SK-N-SH (cell line): ENCODE data around the gene TMEM132D. TPM values are rescaled to one million over a fixed set of nuclear protein-coding genes. Genes with fewer than 3 reads are reported as not detected.

Source experiments
- CTCF ChIA-PET: fragments of 300-600, 350-600 bp; formaldehyde crosslinking; extraction: SDS; loops from one replicate; lab custom pipeline; 2021; lab: Yijun Ruan, JAX
- POLR2A ChIA-PET: fragments of 350-600 bp; sonication (Branson Sonifier 250); formaldehyde crosslinking; extraction: SDS; loops from one replicate; lab custom pipeline; 2020; ENCODE audit warnings: antibody characterized with exemption, inconsistent platforms; lab: Yijun Ruan, JAX
- DNase-seq: peaks from one replicate; pipeline ENCODE4 v3.0.0; 2012
- H2AFZ ChIP-seq: fragments of 200-600 bp; sonication (generic); 2 replicates; pipeline ENCODE4 v1.8.1; 2016; ENCODE audit warnings: antibody characterized with exemption, mild to moderate bottlenecking, low read depth
- H3F3A ChIP-seq: fragments of 200-600 bp; sonication (generic); replicated peaks from 2 replicates; pipeline ENCODE3; 2016; ENCODE audit warnings: antibody characterized with exemption, mild to moderate bottlenecking; ENCODE audit not compliant: insufficient read depth
- H3K27ac ChIP-seq, 2 experiments: fragments of 200-500 bp in 1 of 2; fragments of 200-600 bp in 1 of 2; sonication (Bioruptor generic) in 1 of 2; sonication (generic), shearing (Covaris generic) in 1 of 2; 2 replicates each; pipeline versions ENCODE4 v1.5.1 to v1.6.1; 2014 to 2016; ENCODE audit warnings: low read depth in 2 of 2, inconsistent platforms in 1 of 2, low read length in 1 of 2, mild to moderate bottlenecking in 1 of 2, mixed read lengths in 1 of 2
- H3K27me3 ChIP-seq: fragments of 200-600 bp; sonication (generic), shearing (Covaris generic); 2 replicates; pipeline ENCODE4 v1.6.1; 2016; ENCODE audit warnings: mixed run types; ENCODE audit not compliant: insufficient read depth
- H3K36me3 ChIP-seq, 2 experiments: fragments of 200-500 bp in 1 of 2; fragments of 200-600 bp in 1 of 2; sonication (Bioruptor generic) in 1 of 2; sonication (generic) in 1 of 2; replicated peaks in 1 of 2; 2 replicates each; pipeline versions ENCODE3 to v1.5.1; 2014 to 2016; ENCODE audit warnings: low read length in 1 of 2, mild to moderate bottlenecking in 1 of 2; ENCODE audit not compliant: insufficient read depth in 2 of 2, control insufficient read depth in 1 of 2
- H3K4me1 ChIP-seq, 2 experiments: fragments of 200-500 bp in 1 of 2; fragments of 200-600 bp in 1 of 2; sonication (Bioruptor generic) in 1 of 2; sonication (generic), shearing (Covaris generic) in 1 of 2; 2 replicates each; pipeline versions ENCODE4 v1.5.1 to v1.6.1; 2014 to 2016; ENCODE audit warnings: low read depth in 1 of 2, low read length in 1 of 2, mixed run types in 1 of 2; ENCODE audit not compliant: insufficient read depth in 2 of 2, control insufficient read depth in 1 of 2
- H3K4me2 ChIP-seq: fragments of 200-600 bp; sonication (generic), shearing (Covaris generic); 2 replicates; pipeline ENCODE4 v1.6.1; 2017; ENCODE audit warnings: mixed run types
- H3K4me3 ChIP-seq, 2 experiments: fragments of 200-500 bp in 1 of 2; fragments of 200-600 bp in 1 of 2; sonication (Bioruptor generic) in 1 of 2; sonication (generic), shearing (Covaris generic) in 1 of 2; 2 replicates each; pipeline versions ENCODE4 v1.5.1 to v1.8.1; 2014 to 2016; ENCODE audit warnings: low read depth in 2 of 2, inconsistent platforms in 1 of 2, low read length in 1 of 2, mild to moderate bottlenecking in 1 of 2, mixed read lengths in 1 of 2, moderate library complexity in 1 of 2
- H3K79me2 ChIP-seq: fragments of 200-600 bp; sonication (generic); 2 replicates; pipeline ENCODE4 v1.8.1; 2017; ENCODE audit warnings: mild to moderate bottlenecking; ENCODE audit not compliant: insufficient read depth
- H3K9ac ChIP-seq: fragments of 200-600 bp; sonication (generic); 2 replicates; pipeline ENCODE4 v1.6.1; 2017; ENCODE audit warnings: mixed run types
- H3K9me2 ChIP-seq: fragments of 200-600 bp; sonication (generic); 2 replicates; pipeline ENCODE4 v1.6.1; 2017; ENCODE audit warnings: mixed run types
- H3K9me3 ChIP-seq: fragments of 200-600 bp; sonication (generic); 2 replicates; pipeline ENCODE4 v1.6.1; 2017; ENCODE audit warnings: mixed run types, mild to moderate bottlenecking, moderate library complexity
- H4K20me1 ChIP-seq: fragments of 200-600 bp; sonication (generic); 2 replicates; pipeline ENCODE4 v1.6.1; 2017; ENCODE audit warnings: mild to moderate bottlenecking, mixed run types; ENCODE audit not compliant: insufficient read depth
- ELF1 ChIP-seq: IDR thresholded peaks from 2 replicates; pipeline ENCODE4 v1.4.0; 2012
- FOXJ3 ChIP-seq: sonication (generic); formaldehyde crosslinking; IDR thresholded peaks from 2 replicates; pipeline ENCODE4 v1.5.1; 2020; ENCODE audit warnings: mild to moderate bottlenecking, missing genetic modification reagents
- FOXM1 ChIP-seq: IDR thresholded peaks from 2 replicates; pipeline ENCODE4 v1.4.0; 2012; ENCODE audit warnings: low read depth, mild to moderate bottlenecking
- MXI1 ChIP-seq: IDR thresholded peaks from 2 replicates; pipeline ENCODE4 v1.6.1; 2012; ENCODE audit warnings: mild to moderate bottlenecking, low read depth, low read length, improper control_type of control experiment
- NFIC ChIP-seq: IDR thresholded peaks from 2 replicates; pipeline ENCODE4 v1.4.0; 2012; ENCODE audit warnings: borderline replicate concordance
- POLR2AphosphoS5 ChIP-seq: IDR thresholded peaks from 2 replicates; pipeline ENCODE4 v1.6.1; 2012; ENCODE audit warnings: low read depth, low read length
- RCOR1 ChIP-seq: fragments of 150-350 bp; IDR thresholded peaks from 2 replicates; pipeline ENCODE4 v1.6.1; 2017; ENCODE audit warnings: antibody characterized with exemption, low read length
- RFX5 ChIP-seq: IDR thresholded peaks from 2 replicates; pipeline ENCODE4 v1.6.1; 2012; ENCODE audit warnings: mild to moderate bottlenecking, improper control_type of control experiment, low read length
- SIN3A ChIP-seq: IDR thresholded peaks from 2 replicates; pipeline ENCODE4 v1.6.1; 2012; ENCODE audit warnings: low read depth, mild to moderate bottlenecking, low read length, moderate library complexity, borderline replicate concordance
- USF2 ChIP-seq: fragments of 150-350 bp; IDR thresholded peaks from 2 replicates; pipeline ENCODE4 v1.6.1; 2017; ENCODE audit warnings: antibody characterized with exemption, low read length, low read depth, borderline replicate concordance
- WGBS: methylation state at CpG from one replicate; pipeline ENCODE4 v1.1.6; 2017; ENCODE audit warnings: low lambda C conversion rate; 5-methylcytosine and 5-hydroxymethylcytosine counted together
- polyA plus RNA-seq, 3 experiments: library from polyadenylated mRNA; depleted of rRNA; stranded (reverse); fragments of >200 nt; gene quantifications; 2 replicates each; pipeline ENCODE4 v1.2.3, GENCODE V29; 2012
- TF ChIP-seq, protein P1 (sequence below): IDR thresholded peaks from 2 replicates; pipeline ENCODE4; 2012
- TF ChIP-seq, protein P2 (sequence below): IDR thresholded peaks from 2 replicates; pipeline ENCODE4 v1.4.0; 2012; ENCODE audit warnings: low read depth, borderline replicate concordance

TMEM132D gene
- polyA plus RNA-seq, 1 of the 3 experiments (the other 2 are of a cell fraction) = not detected

DNA sequence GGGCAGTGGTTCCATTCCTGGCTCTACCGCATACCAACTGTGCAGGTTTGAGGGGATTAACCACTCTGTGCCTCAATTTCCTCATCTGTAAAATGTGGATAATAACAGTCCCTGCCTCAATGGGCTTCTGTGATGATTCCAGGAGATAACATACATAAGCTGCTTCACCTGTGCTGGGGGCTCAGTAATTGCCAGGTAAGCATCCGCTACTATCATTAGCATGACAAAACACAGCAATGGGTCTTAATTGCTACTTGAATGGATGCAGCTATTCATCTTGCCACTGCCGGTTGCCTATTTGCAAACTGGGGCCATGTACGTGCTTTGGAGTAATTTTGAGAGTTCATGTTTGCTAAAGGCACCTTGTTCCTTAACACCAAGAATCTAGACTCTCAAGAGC is 132.6 kb downstream of the TMEM132D start (continued):
- TF ChIP-seq, protein P1, sequence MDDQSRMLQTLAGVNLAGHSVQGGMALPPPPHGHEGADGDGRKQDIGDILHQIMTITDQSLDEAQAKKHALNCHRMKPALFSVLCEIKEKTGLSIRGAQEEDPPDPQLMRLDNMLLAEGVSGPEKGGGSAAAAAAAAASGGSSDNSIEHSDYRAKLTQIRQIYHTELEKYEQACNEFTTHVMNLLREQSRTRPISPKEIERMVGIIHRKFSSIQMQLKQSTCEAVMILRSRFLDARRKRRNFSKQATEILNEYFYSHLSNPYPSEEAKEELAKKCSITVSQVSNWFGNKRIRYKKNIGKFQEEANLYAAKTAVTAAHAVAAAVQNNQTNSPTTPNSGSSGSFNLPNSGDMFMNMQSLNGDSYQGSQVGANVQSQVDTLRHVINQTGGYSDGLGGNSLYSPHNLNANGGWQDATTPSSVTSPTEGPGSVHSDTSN = no peak
- TF ChIP-seq, protein P2, sequence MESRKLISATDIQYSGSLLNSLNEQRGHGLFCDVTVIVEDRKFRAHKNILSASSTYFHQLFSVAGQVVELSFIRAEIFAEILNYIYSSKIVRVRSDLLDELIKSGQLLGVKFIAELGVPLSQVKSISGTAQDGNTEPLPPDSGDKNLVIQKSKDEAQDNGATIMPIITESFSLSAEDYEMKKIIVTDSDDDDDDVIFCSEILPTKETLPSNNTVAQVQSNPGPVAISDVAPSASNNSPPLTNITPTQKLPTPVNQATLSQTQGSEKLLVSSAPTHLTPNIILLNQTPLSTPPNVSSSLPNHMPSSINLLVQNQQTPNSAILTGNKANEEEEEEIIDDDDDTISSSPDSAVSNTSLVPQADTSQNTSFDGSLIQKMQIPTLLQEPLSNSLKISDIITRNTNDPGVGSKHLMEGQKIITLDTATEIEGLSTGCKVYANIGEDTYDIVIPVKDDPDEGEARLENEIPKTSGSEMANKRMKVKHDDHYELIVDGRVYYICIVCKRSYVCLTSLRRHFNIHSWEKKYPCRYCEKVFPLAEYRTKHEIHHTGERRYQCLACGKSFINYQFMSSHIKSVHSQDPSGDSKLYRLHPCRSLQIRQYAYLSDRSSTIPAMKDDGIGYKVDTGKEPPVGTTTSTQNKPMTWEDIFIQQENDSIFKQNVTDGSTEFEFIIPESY = no peak
- TF ChIP-seq, all 33 proteins: peak for 0

DNA sequence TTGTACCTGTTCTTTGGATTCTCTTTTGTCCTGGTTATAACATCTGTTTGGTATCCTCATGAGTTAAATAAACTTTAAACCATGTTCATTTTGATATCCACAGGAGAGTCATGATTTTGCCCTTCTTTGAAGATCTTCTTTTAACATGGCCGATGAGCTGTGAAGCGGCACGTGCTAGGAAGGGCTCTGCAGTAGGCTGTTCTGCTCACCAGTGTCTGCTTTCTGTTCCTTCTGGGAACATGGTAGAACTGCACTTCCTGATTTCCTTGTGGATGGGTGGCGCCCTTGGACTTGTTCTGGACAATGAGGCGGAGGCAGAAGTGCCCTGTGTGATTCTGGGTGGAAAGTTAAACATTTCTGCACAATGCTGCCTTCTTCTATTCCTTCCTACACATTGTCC is 138.1 kb downstream of the TMEM132D start:
- no peaks in the 10 kb centered on the region for H3K4me1 ChIP-seq
- H3K4me3 ChIP-seq = no peak overlapping the region
- H3K9me2 ChIP-seq = no peaks in the 10 kb centered on the region
- no peaks in the 10 kb centered on the region for H3F3A ChIP-seq
- no peak overlapping the region for H2AFZ ChIP-seq
- ChIA-PET POLR2A (no interaction called here), CTCF (no interaction called here)
- H3K27me3 ChIP-seq = no peaks in the 10 kb centered on the region
- DNase-seq = no peak
- H4K20me1 ChIP-seq = no peaks in the 10 kb centered on the region
- H3K9me3 ChIP-seq = no peaks in the 10 kb centered on the region
- no peak overlapping the region for H3K9ac ChIP-seq
- no peaks in the 10 kb centered on the region for H3K79me2 ChIP-seq
- H3K36me3 ChIP-seq = no peaks in the 10 kb centered on the region
- WGBS = 52% methylated on average over 5 of the region's 5 CpGs
- no peak overlapping the region for H3K4me2 ChIP-seq
- no peak overlapping the region for H3K27ac ChIP-seq
- TF ChIP-seq POLR2AphosphoS5 (no peak), MXI1 (no peak)

DNA sequence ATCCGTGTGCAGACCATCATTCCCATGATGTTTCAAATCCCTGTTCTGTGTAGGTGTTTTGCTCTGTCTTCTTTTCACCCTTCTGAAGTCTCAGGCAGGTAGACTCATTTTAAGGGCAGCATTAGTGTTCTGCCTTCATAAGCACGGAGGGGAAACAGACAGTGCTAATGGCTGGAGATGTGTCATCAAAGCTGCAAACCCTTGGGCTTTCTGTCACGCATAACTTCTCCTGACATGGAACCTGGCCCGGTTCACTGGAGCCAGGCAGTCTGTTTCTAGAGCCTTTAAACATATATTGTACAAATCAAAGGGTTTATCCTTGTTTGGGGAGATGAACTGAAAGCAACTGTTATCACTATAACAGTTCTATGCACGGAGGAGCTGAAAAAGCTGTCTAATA is 141.4 kb downstream of the TMEM132D start:
- no peak overlapping the region for H3K9ac ChIP-seq
- TF ChIP-seq USF2 = no peak
- TF ChIP-seq ELF1 = no peak
- no peak for TF ChIP-seq POLR2AphosphoS5
- no peak for TF ChIP-seq SIN3A
- TF ChIP-seq FOXM1 = no peak
- TF ChIP-seq FOXJ3 (CRISPR knock-in tag) = no peak
- no peak for TF ChIP-seq RFX5
- no peak for TF ChIP-seq NFIC
- no peak for TF ChIP-seq RCOR1
- TF ChIP-seq, all 33 proteins: peak for 0
- no peaks in the 10 kb centered on the region for H3K9me2 ChIP-seq
- H3K27ac ChIP-seq = no peak overlapping the region
- 29% methylated on average over 5 of the region's 5 CpGs for WGBS
- no peaks in the 10 kb centered on the region for H3F3A ChIP-seq
- POLR2A ChIA-PET = no interaction called here
- no peaks in the 10 kb centered on the region for H3K27me3 ChIP-seq
- no peaks in the 10 kb centered on the region for H3K4me1 ChIP-seq
- no peaks in the 10 kb centered on the region for H3K79me2 ChIP-seq
- CTCF ChIA-PET = no interaction called here
- no peaks in the 10 kb centered on the region for H3K36me3 ChIP-seq
- no peak overlapping the region for H3K4me2 ChIP-seq
- H3K4me3 ChIP-seq = no peak overlapping the region
- H4K20me1 ChIP-seq = no peaks in the 10 kb centered on the region
- H2AFZ ChIP-seq = no peak overlapping the region
- DNase-seq = no peak
- no peaks in the 10 kb centered on the region for H3K9me3 ChIP-seq
